ENCODE results near the gene ZNF394.

The ZNF394 gene

DNA sequence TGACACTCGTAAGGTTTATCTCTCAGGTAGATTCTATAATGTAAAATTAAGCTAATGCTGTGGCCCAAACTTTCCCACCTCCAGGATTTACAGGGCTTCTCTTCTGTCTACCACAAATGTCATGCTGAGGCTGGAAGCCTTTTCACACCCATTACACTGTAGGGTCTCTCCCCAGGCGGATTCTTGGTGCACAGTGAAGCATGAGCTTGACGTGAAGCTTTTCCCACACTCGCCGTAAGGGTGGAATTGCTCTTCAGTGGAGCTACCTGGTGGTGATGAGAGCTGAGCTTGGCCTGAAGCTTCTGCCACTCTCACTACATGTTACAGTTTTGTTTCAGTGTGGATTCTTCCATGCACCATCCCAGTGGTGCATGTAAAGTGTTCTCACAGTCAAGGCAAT is 40.5 kb upstream of the ZNF394 start:
- TF ChIP-seq NFIC (IDR thresholded peaks at IDR 0.05) = no peak
- TF ChIP-seq TCF12 (IDR thresholded peaks at IDR 0.05; ENCODE audit: low read depth) = no peak
- TF ChIP-seq, protein P1, sequence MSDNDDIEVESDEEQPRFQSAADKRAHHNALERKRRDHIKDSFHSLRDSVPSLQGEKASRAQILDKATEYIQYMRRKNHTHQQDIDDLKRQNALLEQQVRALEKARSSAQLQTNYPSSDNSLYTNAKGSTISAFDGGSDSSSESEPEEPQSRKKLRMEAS (IDR thresholded peaks at IDR 0.05) = no peak
- TF ChIP-seq EGR1 (IDR thresholded peaks at IDR 0.05) = no peak
- TF ChIP-seq, protein P2, sequence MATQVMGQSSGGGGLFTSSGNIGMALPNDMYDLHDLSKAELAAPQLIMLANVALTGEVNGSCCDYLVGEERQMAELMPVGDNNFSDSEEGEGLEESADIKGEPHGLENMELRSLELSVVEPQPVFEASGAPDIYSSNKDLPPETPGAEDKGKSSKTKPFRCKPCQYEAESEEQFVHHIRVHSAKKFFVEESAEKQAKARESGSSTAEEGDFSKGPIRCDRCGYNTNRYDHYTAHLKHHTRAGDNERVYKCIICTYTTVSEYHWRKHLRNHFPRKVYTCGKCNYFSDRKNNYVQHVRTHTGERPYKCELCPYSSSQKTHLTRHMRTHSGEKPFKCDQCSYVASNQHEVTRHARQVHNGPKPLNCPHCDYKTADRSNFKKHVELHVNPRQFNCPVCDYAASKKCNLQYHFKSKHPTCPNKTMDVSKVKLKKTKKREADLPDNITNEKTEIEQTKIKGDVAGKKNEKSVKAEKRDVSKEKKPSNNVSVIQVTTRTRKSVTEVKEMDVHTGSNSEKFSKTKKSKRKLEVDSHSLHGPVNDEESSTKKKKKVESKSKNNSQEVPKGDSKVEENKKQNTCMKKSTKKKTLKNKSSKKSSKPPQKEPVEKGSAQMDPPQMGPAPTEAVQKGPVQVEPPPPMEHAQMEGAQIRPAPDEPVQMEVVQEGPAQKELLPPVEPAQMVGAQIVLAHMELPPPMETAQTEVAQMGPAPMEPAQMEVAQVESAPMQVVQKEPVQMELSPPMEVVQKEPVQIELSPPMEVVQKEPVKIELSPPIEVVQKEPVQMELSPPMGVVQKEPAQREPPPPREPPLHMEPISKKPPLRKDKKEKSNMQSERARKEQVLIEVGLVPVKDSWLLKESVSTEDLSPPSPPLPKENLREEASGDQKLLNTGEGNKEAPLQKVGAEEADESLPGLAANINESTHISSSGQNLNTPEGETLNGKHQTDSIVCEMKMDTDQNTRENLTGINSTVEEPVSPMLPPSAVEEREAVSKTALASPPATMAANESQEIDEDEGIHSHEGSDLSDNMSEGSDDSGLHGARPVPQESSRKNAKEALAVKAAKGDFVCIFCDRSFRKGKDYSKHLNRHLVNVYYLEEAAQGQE (IDR thresholded peaks at IDR 0.05; ENCODE audit: low read depth) = no peak
- TF ChIP-seq, protein P3, sequence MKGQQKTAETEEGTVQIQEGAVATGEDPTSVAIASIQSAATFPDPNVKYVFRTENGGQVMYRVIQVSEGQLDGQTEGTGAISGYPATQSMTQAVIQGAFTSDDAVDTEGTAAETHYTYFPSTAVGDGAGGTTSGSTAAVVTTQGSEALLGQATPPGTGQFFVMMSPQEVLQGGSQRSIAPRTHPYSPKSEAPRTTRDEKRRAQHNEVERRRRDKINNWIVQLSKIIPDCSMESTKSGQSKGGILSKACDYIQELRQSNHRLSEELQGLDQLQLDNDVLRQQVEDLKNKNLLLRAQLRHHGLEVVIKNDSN (IDR thresholded peaks at IDR 0.05) = no peak
- TF ChIP-seq RAD21 (IDR thresholded peaks at IDR 0.05; ENCODE audit: low read depth) = no peak

DNA sequence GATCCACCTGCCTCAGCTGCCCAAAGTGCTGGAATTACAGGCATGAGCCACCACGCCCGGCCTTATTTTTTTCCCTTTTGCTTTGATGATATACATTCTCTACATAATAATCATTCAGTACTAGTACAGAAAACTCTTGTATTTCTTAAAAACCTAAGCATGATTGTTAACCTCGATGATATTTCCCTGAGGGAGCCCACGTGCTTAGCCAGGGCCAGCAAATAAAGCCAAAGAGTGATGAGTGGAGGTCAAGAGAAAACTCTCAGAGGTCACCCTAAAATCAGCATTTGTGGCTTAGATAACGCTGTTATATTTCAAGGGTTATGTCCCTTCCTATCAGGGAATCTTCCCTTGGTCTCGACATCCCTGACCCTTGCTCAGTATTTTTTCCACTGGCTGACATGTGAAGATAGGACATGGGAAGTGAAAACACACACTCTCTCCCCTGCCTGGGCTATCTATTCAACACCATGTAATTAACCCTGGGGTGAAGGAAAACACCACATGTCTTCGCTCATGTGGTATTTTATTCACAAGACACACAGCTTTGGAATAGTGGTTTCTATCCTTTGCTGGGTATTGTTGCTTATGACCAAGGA is 39.2 kb upstream of the ZNF394 start:
- no peak for TF ChIP-seq TCF12 (IDR thresholded peaks at IDR 0.05; ENCODE audit: low read depth)

DNA sequence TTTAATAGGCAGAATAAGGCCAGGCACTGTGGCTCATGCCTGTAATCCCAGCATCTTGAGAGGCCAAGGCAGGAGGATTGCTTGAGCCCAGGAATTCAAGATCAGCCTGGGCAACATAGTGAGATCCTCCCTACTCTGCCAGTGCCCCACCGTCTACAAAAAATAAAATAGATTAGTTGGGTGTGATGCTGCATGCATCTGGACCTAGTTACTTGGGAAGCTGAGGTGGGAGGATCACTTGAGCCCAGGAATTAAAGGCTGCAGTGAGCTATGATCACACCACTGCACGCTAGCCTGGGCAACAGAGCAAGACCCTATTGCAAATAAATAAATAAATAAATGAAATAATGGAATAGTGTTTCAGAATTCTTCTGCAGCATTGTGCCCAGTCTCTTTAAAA is 35.6 kb upstream of the ZNF394 start:
- TF ChIP-seq, protein P1 (IDR thresholded peaks at IDR 0.05) = no peak
- no peak for TF ChIP-seq CREB1 (IDR thresholded peaks at IDR 0.05; ENCODE audit: low read depth)
- TF ChIP-seq TEAD4 (IDR thresholded peaks at IDR 0.05) = no peak
- TF ChIP-seq TAF1 (IDR thresholded peaks at IDR 0.05; ENCODE audit: low read depth) = no peak
- no peak for TF ChIP-seq RAD21 (IDR thresholded peaks at IDR 0.05; ENCODE audit: low read depth)
- TF ChIP-seq, protein P3 (IDR thresholded peaks at IDR 0.05) = no peak
- no peak for TF ChIP-seq EP300 (IDR thresholded peaks at IDR 0.05; ENCODE audit: borderline replicate concordance)
- TF ChIP-seq, protein P2 (IDR thresholded peaks at IDR 0.05; ENCODE audit: low read depth) = no peak
- TF ChIP-seq FOXM1 (IDR thresholded peaks at IDR 0.05; ENCODE audit: borderline replicate concordance, low read depth) = no peak
- no peak for TF ChIP-seq NFIC (IDR thresholded peaks at IDR 0.05)
- TF ChIP-seq EGR1 (IDR thresholded peaks at IDR 0.05) = no peak
- no peak for TF ChIP-seq CEBPB (IDR thresholded peaks at IDR 0.05)
- no peak for TF ChIP-seq YY1 (IDR thresholded peaks at IDR 0.05; ENCODE audit: low read depth)
- TF ChIP-seq TCF12 (IDR thresholded peaks at IDR 0.05; ENCODE audit: low read depth) = no peak
- TF ChIP-seq ZBTB7A (IDR thresholded peaks at IDR 0.05; ENCODE audit: low read depth) = no peak

DNA sequence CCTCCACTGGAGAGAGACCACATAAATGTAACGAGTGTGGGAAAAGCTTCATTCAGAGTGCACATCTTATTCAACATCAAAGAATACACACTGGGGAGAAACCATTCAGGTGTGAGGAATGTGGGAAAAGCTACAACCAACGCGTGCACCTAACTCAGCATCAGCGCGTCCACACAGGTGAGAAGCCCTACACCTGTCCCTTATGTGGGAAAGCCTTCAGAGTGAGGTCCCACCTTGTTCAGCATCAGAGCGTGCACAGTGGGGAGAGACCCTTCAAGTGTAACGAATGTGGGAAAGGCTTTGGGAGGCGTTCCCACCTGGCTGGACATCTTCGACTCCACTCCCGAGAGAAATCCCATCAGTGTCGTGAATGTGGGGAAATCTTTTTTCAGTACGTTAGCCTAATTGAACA is 31.3 kb upstream of the ZNF394 start:
- TF ChIP-seq CEBPB (IDR thresholded peaks at IDR 0.05) = no peak
- no peak for TF ChIP-seq TEAD4 (IDR thresholded peaks at IDR 0.05)
- TF ChIP-seq, protein P2 (IDR thresholded peaks at IDR 0.05; ENCODE audit: low read depth) = no peak
- TF ChIP-seq TCF12 (IDR thresholded peaks at IDR 0.05; ENCODE audit: low read depth) = peak; percentile 57; the same call in 1 of the 2 replicates
- TF ChIP-seq EP300 (IDR thresholded peaks at IDR 0.05; ENCODE audit: borderline replicate concordance) = no peak
- TF ChIP-seq, protein P3 (IDR thresholded peaks at IDR 0.05) = peak; percentile 25; the same call in 1 of the 2 replicates
- TF ChIP-seq CREB1 (IDR thresholded peaks at IDR 0.05; ENCODE audit: low read depth) = no peak
- no peak for TF ChIP-seq ZBTB7A (IDR thresholded peaks at IDR 0.05; ENCODE audit: low read depth)
- TF ChIP-seq YY1 (IDR thresholded peaks at IDR 0.05; ENCODE audit: low read depth) = no peak
- no peak for TF ChIP-seq EGR1 (IDR thresholded peaks at IDR 0.05)
- no peak for TF ChIP-seq RAD21 (IDR thresholded peaks at IDR 0.05; ENCODE audit: low read depth)
